Neuronal stem cell (in vitro differentiated cells): ENCODE results near the gene OPN4.

Source experiments
- DNase-seq: peaks from one replicate; pipeline ENCODE4 v3.0.0-alpha.2; 2013; ENCODE audit warnings: low spot score
- H2AFZ ChIP-seq: one replicate; pipeline ENCODE4 v1.6.1; 2013; ENCODE audit warnings: mild to moderate bottlenecking, low read length, inconsistent platforms
- H2AK5ac ChIP-seq: 2 replicates; pipeline ENCODE4 v1.6.1; 2013; ENCODE audit warnings: low read depth, mild to moderate bottlenecking, inconsistent platforms, low read length, moderate library complexity, mixed read lengths
- H2BK120ac ChIP-seq: 2 replicates; pipeline ENCODE4 v1.6.1; 2013; ENCODE audit warnings: low read depth, mild to moderate bottlenecking, inconsistent platforms, low read length, moderate library complexity, mixed read lengths
- H2BK12ac ChIP-seq: one replicate; pipeline ENCODE4 v1.6.1; 2013; ENCODE audit warnings: low read length, inconsistent platforms
- H2BK15ac ChIP-seq: 2 replicates; pipeline ENCODE4 v1.6.1; 2013; ENCODE audit warnings: mild to moderate bottlenecking, low read length, inconsistent platforms, mixed read lengths
- H2BK5ac ChIP-seq: one replicate; pipeline ENCODE4 v1.6.1; 2013; ENCODE audit warnings: inconsistent platforms, mild to moderate bottlenecking, low read length, moderate library complexity
- H3K14ac ChIP-seq: one replicate; pipeline ENCODE4 v1.6.1; 2013; ENCODE audit warnings: low read length, inconsistent platforms
- H3K18ac ChIP-seq: 2 replicates; pipeline ENCODE4 v1.6.1; 2013; ENCODE audit warnings: low read length, inconsistent platforms
- H3K23ac ChIP-seq: 2 replicates; pipeline ENCODE4 v1.6.1; 2013; ENCODE audit warnings: low read depth, mild to moderate bottlenecking, mixed read lengths, low read length, inconsistent platforms; ENCODE audit not compliant: poor library complexity
- H3K27ac ChIP-seq: replicated peaks from 3 replicates; pipeline ENCODE4 v1.5.1; 2013; ENCODE audit warnings: low read length, inconsistent platforms
- H3K27me3 ChIP-seq, 3 experiments: 2 replicates each; pipeline ENCODE4 v1.6.1; 2013; ENCODE audit warnings: low read length in 3 of 3, mild to moderate bottlenecking in 2 of 3, inconsistent platforms in 1 of 3, low read depth in 1 of 3, mixed read lengths in 1 of 3, moderate library complexity in 1 of 3; ENCODE audit not compliant: control insufficient read depth in 3 of 3, insufficient read depth in 3 of 3
- H3K36me3 ChIP-seq, 2 donors: replicated peaks in 1 of 2; 2 replicates each; pipeline ENCODE4 v1.6.1; 2013; ENCODE audit warnings: low read length in 2 of 2; ENCODE audit not compliant: control insufficient read depth in 2 of 2, insufficient read depth in 2 of 2
- H3K4ac ChIP-seq: 2 replicates; pipeline ENCODE4 v1.6.1; 2013; ENCODE audit warnings: inconsistent platforms, mild to moderate bottlenecking, low read length, moderate library complexity
- H3K4me1 ChIP-seq, 2 donors: 1 replicate in 1 of 2; 2 replicates in 1 of 2; pipeline ENCODE4 v1.6.1; 2013; ENCODE audit warnings: low read length in 2 of 2, low read depth in 1 of 2; ENCODE audit not compliant: control insufficient read depth in 2 of 2, insufficient read depth in 1 of 2
- H3K4me2 ChIP-seq: one replicate; pipeline ENCODE4 v1.6.1; 2013; ENCODE audit warnings: mild to moderate bottlenecking, low read length, inconsistent platforms; ENCODE audit not compliant: insufficient read depth, poor library complexity, severe bottlenecking
- H3K4me3 ChIP-seq, 2 donors: 2 replicates each; pipeline ENCODE4 v1.5.1; 2013; ENCODE audit warnings: low read length in 2 of 2, mild to moderate bottlenecking in 2 of 2, inconsistent platforms in 1 of 2, moderate library complexity in 1 of 2
- H3K79me1 ChIP-seq: one replicate; pipeline ENCODE4 v1.6.1; 2013; ENCODE audit warnings: low read depth, mild to moderate bottlenecking, inconsistent platforms, low read length, moderate library complexity
- H3K9ac ChIP-seq: one replicate; pipeline ENCODE4 v1.6.1; 2013; ENCODE audit warnings: mild to moderate bottlenecking, low read depth, low read length, inconsistent platforms; ENCODE audit not compliant: poor library complexity
- H3K9me3 ChIP-seq, 2 donors: replicated peaks in 1 of 2; 2 replicates each; pipeline versions ENCODE3 to v1.6.1; 2013; ENCODE audit warnings: low read length in 2 of 2, mild to moderate bottlenecking in 2 of 2, inconsistent platforms in 1 of 2, low read depth in 1 of 2, mixed read lengths in 1 of 2, moderate library complexity in 1 of 2; ENCODE audit not compliant: control insufficient read depth in 2 of 2, insufficient read depth in 1 of 2
- H4K8ac ChIP-seq: one replicate; pipeline ENCODE4 v1.6.1; 2013; ENCODE audit warnings: low read depth, mild to moderate bottlenecking, inconsistent platforms, low read length, moderate library complexity
- H4K91ac ChIP-seq: one replicate; pipeline ENCODE4 v1.6.1; 2013; ENCODE audit warnings: low read length, low read depth, mild to moderate bottlenecking, inconsistent platforms; ENCODE audit not compliant: poor library complexity
- WGBS, 2 donors: extraction: QIAGEN DNeasy Blood & Tissue Kit; methylation state at CpG; one replicate each; pipeline ENCODE4 v1.1.7; 2013; ENCODE audit warnings: missing lambda C conversion rate in 2 of 2, mixed read lengths in 1 of 2; ENCODE audit not compliant: insufficient read length in 2 of 2, insufficient replicate concordance in 1 of 2; ENCODE audit errors: extremely low coverage in 2 of 2; 5-methylcytosine and 5-hydroxymethylcytosine counted together

OPN4 gene

GRCh38 chr10:86708068-86708782 lies 53.9 kb downstream of the OPN4 start:
- H3K27ac ChIP-seq, result no peak overlapping the region
- no peak overlapping the region for H2BK5ac ChIP-seq
- no peak overlapping the region for H2BK12ac ChIP-seq
- peak overlapping the region; percentile 29 for H3K23ac ChIP-seq
- H4K8ac ChIP-seq, result no peak overlapping the region
- peak overlapping the region; percentile 82 for H3K18ac ChIP-seq
- H3K27me3 ChIP-seq, result no peaks in the 10 kb centered on the region
- no peak overlapping the region for H3K4ac ChIP-seq
- H3K4me2 ChIP-seq, result no peak overlapping the region
- peaks cover 7 to 21% of the 10 kb centered on the region in 2 donors for H3K4me1 ChIP-seq
- no peaks in the 10 kb centered on the region for H3K36me3 ChIP-seq
- no peak overlapping the region for H4K91ac ChIP-seq
- no peaks in the 10 kb centered on the region for H3K79me1 ChIP-seq
- H3K4me3 ChIP-seq, result no peak overlapping the region
- no peak overlapping the region for H3K14ac ChIP-seq
- H3K9ac ChIP-seq, result peak overlapping the region; percentile 9
- peak overlapping the region; percentile 66 for H2BK120ac ChIP-seq
- H2AFZ ChIP-seq, result peak overlapping the region; percentile 21
- DNase-seq, result no peak
- H2BK15ac ChIP-seq, result no peak overlapping the region
- H2AK5ac ChIP-seq, result peak overlapping the region; percentile 90
- whole genome bisulfite sequencing, 2 donors, result no CpG with 5 or more reads among the region's 8 CpGs
- no peaks in the 10 kb centered on the region for H3K9me3 ChIP-seq

GRCh38 chr10:86708783-86709380 lies 54.5 kb downstream of the OPN4 start:
- Histone ChIP-seq H3K18ac (no peak overlapping the region), H3K4ac (no peak overlapping the region), H4K8ac (no peak overlapping the region), H2BK5ac (no peak overlapping the region), H3K9me3 (no peaks in the 10 kb centered on the region), H3K36me3 (no peaks in the 10 kb centered on the region), H3K4me1 (peaks cover 7 to 21% of the 10 kb centered on the region in 2 donors), H3K9ac (peak overlapping the region; percentile 27), H2AFZ (no peak overlapping the region), H2BK120ac (peak overlapping the region; percentile 66), H2BK12ac (no peak overlapping the region), H3K79me1 (no peaks in the 10 kb centered on the region), H3K14ac (no peak overlapping the region), H2BK15ac (no peak overlapping the region), H2AK5ac (peak overlapping the region; percentile 34), H3K27ac (no peak overlapping the region), H4K91ac (no peak overlapping the region), H3K23ac (no peak overlapping the region), H3K27me3 (peaks cover 0 to 3% (median 0%) of the 10 kb centered on the region in 3 experiments), H3K4me2 (no peak overlapping the region), H3K4me3 (no peak overlapping the region)
- WGBS, 2 donors, result no CpG with 5 or more reads among the region's 5 CpGs
- DNase-seq, result no peak

- Histone ChIP-seq H4K91ac (no peak overlapping the region), H2BK5ac (no peak overlapping the region)
- DNase-seq, result no peak
Measured at GRCh38 chr10:86709396-86710185, 55.2 kb downstream of the OPN4 start.

More at GRCh38 chr10:86709396-86710185, 55.2 kb downstream of the OPN4 start:
- no peak overlapping the region for H2BK12ac ChIP-seq
- H3K23ac ChIP-seq, result no peak overlapping the region
- H3K4me3 ChIP-seq, result no peak overlapping the region
- peaks cover 0 to 3% (median 0%) of the 10 kb centered on the region in 3 experiments for H3K27me3 ChIP-seq
- no peak overlapping the region for H2BK120ac ChIP-seq
- H3K27ac ChIP-seq, result no peak overlapping the region
- peak overlapping the region; percentile 5 for H2BK15ac ChIP-seq
- no peak overlapping the region for H3K14ac ChIP-seq
- no peak overlapping the region for H4K8ac ChIP-seq
- no peak overlapping the region for H2AFZ ChIP-seq
- H3K9ac ChIP-seq, result peak overlapping the region; percentile 27
- no peaks in the 10 kb centered on the region for H3K9me3 ChIP-seq
- H3K4me2 ChIP-seq, result no peak overlapping the region
- H2AK5ac ChIP-seq, result peak overlapping the region; percentile 24
- H3K18ac ChIP-seq, result no peak overlapping the region
- H3K36me3 ChIP-seq, result no peaks in the 10 kb centered on the region
- H3K4me1 ChIP-seq, result peaks cover 7 to 21% of the 10 kb centered on the region in 2 donors
- WGBS, 2 donors, result no CpG with 5 or more reads among the region's 16 CpGs
- H3K4ac ChIP-seq, result no peak overlapping the region
- H3K79me1 ChIP-seq, result no peaks in the 10 kb centered on the region
